Lower leg skin (tissue), 4 donors: Measurements from ENCODE around the gene HOXB1. TPM values are rescaled to one million over a fixed set of nuclear protein-coding genes. Genes with fewer than 3 reads are reported as not detected.

Experiments used
- DNase-seq, 2 donors: peaks; one replicate each; pipeline ENCODE4 v3.0.0-alpha.2; 2019; ENCODE audit warnings: low spot score in 2 of 2
- H3K4me3 ChIP-seq: fragments of 200-600 bp; sonication (generic); 2 replicates; pipeline ENCODE4 v1.5.1; 2017; ENCODE audit warnings: mild to moderate bottlenecking, low read depth; ENCODE audit not compliant: poor library complexity, severe bottlenecking
- POLR2A ChIP-seq, 2 donors: fragments of 450-650 bp; IDR thresholded peaks; one replicate each; pipeline ENCODE4 v1.6.1; 2016 to 2017; ENCODE audit warnings: antibody characterized with exemption in 2 of 2, mild to moderate bottlenecking in 1 of 2, moderate library complexity in 1 of 2
- WGBS, 2 donors: methylation state at CpG; one replicate each; pipeline ENCODE4 v1.1.5; 2018; 5-methylcytosine and 5-hydroxymethylcytosine counted together
- intact Hi-C: fragments of 100-400 bp; cut with DNase I; formaldehyde crosslinking; loops from one replicate; pipeline ENCODE4 v1.15.0; 2023; ENCODE audit warnings: low total_unique reads
- total RNA-seq, 4 donors: library from RNA; depleted of rRNA; stranded (reverse); fragments of >200 nt; gene quantifications; one replicate each; pipeline ENCODE4 v1.1.0, GENCODE V29; 2016
- TF ChIP-seq, protein P1 (sequence below), 3 donors: fragments of 450-650 bp; IDR thresholded peaks; one replicate each; pipeline ENCODE4 v1.5.1; 2016; ENCODE audit warnings: antibody characterized with exemption in 3 of 3, mild to moderate bottlenecking in 3 of 3, moderate library complexity in 2 of 3

HOXB1 gene
- total RNA-seq, 4 donors from 2014 or later, result 0.19 to 0.52 TPM; not detected in 2

DNA sequence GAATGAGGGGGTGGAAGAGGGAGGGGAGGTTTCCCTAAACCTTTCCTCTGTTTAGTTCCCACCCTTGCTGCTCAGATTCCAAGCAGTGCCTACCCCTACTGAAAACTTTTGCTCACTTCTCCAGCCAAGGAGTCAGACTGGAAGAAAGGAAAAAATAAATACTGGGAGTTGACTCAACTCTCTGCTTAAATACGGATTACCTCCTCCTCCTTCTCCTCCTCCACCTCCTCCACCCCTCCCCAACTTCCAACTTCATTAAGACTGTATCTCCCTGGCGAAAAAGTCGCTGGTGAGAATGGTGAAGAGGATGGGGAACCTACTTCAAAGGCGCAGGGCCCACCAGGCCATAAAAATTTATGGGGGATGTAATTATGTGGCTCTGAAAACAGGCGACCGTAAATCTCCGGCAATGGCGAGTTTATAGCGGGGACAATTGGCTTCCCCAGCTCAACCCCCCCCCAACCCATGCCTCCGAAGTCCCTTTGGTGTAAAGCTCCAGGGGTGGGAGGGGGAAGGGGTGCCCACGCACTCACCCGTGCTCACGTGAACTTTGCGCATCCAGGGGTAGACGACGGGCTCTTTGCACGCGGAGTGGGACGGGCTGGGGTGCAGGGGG is 46.6 kb upstream of the HOXB1 start:
- peak overlapping the region; percentile 29 for H3K4me3 ChIP-seq
- TF ChIP-seq POLR2A (IDR thresholded peaks at IDR 0.05), result no peak
- TF ChIP-seq, protein P1, sequence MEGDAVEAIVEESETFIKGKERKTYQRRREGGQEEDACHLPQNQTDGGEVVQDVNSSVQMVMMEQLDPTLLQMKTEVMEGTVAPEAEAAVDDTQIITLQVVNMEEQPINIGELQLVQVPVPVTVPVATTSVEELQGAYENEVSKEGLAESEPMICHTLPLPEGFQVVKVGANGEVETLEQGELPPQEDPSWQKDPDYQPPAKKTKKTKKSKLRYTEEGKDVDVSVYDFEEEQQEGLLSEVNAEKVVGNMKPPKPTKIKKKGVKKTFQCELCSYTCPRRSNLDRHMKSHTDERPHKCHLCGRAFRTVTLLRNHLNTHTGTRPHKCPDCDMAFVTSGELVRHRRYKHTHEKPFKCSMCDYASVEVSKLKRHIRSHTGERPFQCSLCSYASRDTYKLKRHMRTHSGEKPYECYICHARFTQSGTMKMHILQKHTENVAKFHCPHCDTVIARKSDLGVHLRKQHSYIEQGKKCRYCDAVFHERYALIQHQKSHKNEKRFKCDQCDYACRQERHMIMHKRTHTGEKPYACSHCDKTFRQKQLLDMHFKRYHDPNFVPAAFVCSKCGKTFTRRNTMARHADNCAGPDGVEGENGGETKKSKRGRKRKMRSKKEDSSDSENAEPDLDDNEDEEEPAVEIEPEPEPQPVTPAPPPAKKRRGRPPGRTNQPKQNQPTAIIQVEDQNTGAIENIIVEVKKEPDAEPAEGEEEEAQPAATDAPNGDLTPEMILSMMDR (IDR thresholded peaks at IDR 0.05), result no peak
- no peak for DNase-seq
- intact Hi-C loops, result no loop called here
- 2 to 4% methylated on average over 16 to 19 of the region's 19 CpGs for WGBS, 2 donors

DNA sequence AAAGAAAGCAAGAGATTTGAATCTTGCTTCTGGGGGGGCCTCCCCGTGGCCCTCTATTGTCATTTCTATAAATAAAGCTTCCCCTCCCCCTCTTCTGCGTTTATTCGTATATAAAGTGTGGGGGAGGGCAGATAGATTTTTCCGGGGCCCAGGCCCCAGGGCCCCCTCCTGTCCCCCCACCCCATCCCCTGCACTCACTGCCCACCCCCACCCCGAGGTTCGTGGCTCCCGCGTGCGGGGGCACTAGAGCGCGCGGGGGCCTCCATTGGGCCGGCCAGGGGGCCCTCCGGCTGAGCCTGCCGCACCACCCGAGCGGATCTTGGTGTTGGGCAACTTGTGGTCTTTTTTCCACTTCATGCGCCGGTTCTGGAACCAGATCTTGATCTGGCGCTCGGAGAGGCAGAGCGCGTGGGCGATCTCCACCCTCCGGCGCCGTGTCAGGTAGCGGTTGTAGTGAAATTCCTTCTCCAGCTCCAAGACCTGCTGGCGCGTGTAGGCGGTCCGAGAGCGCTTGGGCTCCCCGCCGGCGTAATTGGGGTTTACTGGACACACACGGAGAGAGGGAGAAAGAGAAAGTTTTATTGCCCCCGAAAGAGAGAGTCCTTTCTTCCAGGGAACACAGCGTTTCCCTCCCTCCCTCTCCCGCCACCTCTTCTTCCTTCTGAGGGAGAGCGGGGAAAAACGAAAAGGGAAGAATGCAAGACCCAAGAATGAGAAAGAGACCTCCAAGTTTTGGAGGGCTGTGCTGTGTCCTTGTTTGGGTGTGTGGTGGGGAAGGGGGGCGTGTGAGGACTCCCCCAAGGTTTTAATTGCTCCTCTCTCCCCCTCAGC is 45.9 kb upstream of the HOXB1 start:
- intact Hi-C loops, result no loop called here
- peak in 1 of 2 donors; percentile 93 for DNase-seq
- 22 to 27% methylated on average over 33 to 34 of the region's 43 CpGs for WGBS, 2 donors
- TF ChIP-seq POLR2A (IDR thresholded peaks at IDR 0.05), result no peak
- TF ChIP-seq, protein P1 (IDR thresholded peaks at IDR 0.05), result no peak
- no peak overlapping the region for H3K4me3 ChIP-seq

GRCh38 chr17:48575673-48576478 is 45.1 kb upstream of the HOXB1 start:
- DNase-seq, result no peak
- intact Hi-C loops, result no loop called here
- H3K4me3 ChIP-seq, result no peak overlapping the region
- 58 to 67% methylated on average over 22 of the region's 22 CpGs for WGBS, 2 donors
- TF ChIP-seq, protein P1 (IDR thresholded peaks at IDR 0.05), result no peak
- no peak for TF ChIP-seq POLR2A (IDR thresholded peaks at IDR 0.05)

GRCh38 chr17:48575066-48575582 is 44.3 kb upstream of the HOXB1 start:
- TF ChIP-seq, protein P1 (IDR thresholded peaks at IDR 0.05), result no peak
- TF ChIP-seq POLR2A (IDR thresholded peaks at IDR 0.05), result no peak
- 73 to 75% methylated on average over 7 of the region's 7 CpGs for WGBS, 2 donors
- H3K4me3 ChIP-seq, result no peak overlapping the region
- intact Hi-C loops, result no loop called here
- no peak for DNase-seq

GRCh38 chr17:48574505-48575065 is 43.8 kb upstream of the HOXB1 start:
- DNase-seq, result no peak
- WGBS, 2 donors, result 78 to 82% methylated on average over 8 of the region's 8 CpGs
- no peak for TF ChIP-seq POLR2A (IDR thresholded peaks at IDR 0.05)
- TF ChIP-seq, protein P1 (IDR thresholded peaks at IDR 0.05), result no peak
- no peak overlapping the region for H3K4me3 ChIP-seq
- intact Hi-C loops, result no loop called here
